ENCODE results near the gene S100PBP.

Gene S100PBP

DNA sequence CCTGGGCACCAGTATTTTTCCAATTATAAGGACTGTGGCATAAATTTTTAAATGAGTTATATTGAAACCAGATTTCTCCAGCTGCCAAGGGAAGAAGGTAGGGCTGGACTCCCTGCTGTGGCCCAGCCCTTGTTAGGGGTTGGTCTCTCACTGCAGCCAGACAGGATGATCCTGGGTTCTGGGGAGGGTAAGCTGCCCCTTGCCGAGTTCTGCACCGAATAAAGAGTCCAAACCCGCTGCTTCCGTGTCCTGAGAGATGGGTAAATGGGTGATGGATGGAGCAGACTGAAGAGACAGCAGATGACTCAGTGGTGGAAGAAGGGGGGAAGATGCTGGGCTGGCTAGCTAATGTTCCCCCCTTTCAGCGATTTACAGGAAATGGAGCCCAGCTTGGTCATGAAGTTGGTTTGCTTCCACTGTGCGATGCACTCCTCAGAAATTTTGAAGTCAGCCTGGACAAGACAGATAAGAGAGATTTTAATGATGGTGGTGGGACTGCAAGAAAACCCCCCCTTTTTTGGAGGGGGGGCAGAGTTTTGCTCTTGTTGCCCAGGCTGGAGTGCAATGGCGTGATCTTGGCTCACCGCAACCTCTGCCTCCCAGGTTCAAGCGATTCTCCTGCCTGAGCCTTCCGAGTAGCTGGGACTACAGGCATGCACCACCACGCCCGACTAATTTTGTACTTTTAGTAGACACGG is 41.7 kb upstream of the S100PBP start:
- peak; percentile 82 for DNase-seq (ENCODE audit: low read depth)
- TF ChIP-seq, protein P1, sequence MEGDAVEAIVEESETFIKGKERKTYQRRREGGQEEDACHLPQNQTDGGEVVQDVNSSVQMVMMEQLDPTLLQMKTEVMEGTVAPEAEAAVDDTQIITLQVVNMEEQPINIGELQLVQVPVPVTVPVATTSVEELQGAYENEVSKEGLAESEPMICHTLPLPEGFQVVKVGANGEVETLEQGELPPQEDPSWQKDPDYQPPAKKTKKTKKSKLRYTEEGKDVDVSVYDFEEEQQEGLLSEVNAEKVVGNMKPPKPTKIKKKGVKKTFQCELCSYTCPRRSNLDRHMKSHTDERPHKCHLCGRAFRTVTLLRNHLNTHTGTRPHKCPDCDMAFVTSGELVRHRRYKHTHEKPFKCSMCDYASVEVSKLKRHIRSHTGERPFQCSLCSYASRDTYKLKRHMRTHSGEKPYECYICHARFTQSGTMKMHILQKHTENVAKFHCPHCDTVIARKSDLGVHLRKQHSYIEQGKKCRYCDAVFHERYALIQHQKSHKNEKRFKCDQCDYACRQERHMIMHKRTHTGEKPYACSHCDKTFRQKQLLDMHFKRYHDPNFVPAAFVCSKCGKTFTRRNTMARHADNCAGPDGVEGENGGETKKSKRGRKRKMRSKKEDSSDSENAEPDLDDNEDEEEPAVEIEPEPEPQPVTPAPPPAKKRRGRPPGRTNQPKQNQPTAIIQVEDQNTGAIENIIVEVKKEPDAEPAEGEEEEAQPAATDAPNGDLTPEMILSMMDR (conservative IDR thresholded peaks at IDR 0.05; ENCODE audit: control insufficient read depth, insufficient read depth, low read depth, low read length) = no peak
- H3K4me3 ChIP-seq (ENCODE audit: control insufficient read depth, low read depth, low read length) = no peak overlapping the region

DNA sequence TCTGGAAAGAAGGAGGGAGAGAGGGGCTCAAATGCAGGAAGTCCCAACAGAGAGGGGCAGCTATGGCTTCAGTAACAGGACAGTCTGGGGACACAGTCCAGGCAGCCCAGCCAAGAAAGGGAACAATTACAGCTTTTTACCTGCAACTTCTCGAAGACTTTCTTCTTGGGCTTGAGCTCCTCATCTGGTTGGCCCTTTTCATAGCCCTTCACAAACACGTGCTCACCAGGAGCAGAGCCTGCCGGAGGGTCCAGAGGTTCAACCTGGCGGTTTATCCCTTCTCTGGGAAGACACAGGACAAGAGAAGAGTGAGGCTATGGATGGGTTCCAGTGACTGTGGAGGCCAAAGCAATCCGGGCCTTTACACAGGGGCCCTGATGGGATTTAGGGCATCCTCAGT is 38.2 kb upstream of the S100PBP start:
- DNase-seq (ENCODE audit: low read depth) = no peak
- TF ChIP-seq, protein P1 (conservative IDR thresholded peaks at IDR 0.05; ENCODE audit: control insufficient read depth, insufficient read depth, low read depth, low read length) = no peak
- H3K4me3 ChIP-seq (ENCODE audit: control insufficient read depth, low read depth, low read length) = no peak overlapping the region

DNA sequence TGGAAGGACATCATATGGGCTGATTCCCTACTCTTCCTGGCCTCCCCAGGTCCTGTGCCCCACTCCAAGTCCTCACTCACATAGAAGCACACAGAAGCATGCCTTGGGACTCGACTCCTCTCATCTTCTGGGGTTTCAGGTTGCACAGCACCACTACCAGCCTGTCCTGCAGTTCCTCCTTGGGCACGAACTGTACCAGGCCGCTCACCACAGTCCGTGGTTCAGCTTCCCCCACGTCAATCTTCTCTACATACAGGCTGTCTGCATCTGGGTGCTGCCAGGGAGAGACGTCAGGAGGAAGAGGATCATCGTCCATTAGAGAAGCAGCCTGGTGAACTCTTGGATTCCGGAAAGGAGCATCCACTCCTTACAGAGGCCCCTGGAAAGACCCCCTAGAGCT is 37.4 kb upstream of the S100PBP start:
- no peak overlapping the region for H3K4me3 ChIP-seq (ENCODE audit: control insufficient read depth, low read depth, low read length)
- no peak for DNase-seq (ENCODE audit: low read depth)
- TF ChIP-seq, protein P1 (conservative IDR thresholded peaks at IDR 0.05; ENCODE audit: control insufficient read depth, insufficient read depth, low read depth, low read length) = no peak

DNA sequence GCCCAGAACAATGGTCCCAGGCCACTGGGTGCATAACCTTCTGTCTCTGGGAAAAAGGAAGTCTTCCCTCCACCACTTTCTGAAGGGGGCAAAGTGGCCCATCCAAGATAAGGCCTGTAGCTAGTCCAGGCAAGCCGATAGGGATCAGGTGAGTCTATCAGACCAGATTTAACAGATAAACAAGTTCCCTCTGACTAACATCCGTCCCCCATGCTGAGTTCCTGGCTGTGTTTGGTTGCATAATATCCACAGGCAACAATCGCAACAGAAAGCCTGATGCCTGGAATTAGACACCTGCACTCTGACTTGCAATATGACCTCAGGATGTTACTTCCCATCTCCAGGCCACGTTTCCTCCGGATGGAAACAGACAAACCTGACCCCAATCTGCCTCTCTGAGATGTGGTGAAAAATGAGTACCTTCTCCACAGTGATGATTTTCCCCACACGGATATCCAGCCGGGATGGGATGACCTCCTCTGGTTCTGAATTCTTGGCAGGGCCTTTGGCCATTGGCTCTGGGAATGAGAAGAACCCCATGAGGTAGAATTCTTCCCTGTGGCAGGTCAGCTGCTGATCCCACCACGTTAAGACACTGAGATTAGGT is 36.7 kb upstream of the S100PBP start:
- DNase-seq (ENCODE audit: low read depth) = peak; percentile 39
- H3K4me3 ChIP-seq (ENCODE audit: control insufficient read depth, low read depth, low read length) = no peak overlapping the region
- TF ChIP-seq, protein P1 (conservative IDR thresholded peaks at IDR 0.05; ENCODE audit: control insufficient read depth, insufficient read depth, low read depth, low read length) = no peak

DNA sequence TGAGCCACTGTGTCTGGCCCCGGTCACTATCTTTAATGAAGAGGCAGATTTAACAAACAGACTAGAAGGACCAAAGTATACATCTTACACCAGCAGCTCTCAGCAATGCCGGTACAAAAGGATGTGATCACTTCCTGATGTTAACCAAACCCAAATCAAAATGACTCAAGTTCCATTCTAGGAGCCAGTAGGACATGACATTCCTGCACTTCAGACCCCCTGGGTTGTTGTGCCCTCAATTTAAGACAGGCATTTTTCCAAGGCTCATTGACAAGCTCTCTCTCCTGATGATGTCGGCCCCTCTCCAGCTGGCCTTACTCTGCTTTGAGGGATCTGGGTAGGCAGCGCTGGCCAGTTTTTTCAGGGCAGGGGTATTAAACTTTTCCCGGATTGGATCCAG is 35.4 kb upstream of the S100PBP start:
- peak; percentile 37 for DNase-seq (ENCODE audit: low read depth)
- TF ChIP-seq, protein P1 (conservative IDR thresholded peaks at IDR 0.05; ENCODE audit: control insufficient read depth, insufficient read depth, low read depth, low read length) = no peak

DNA sequence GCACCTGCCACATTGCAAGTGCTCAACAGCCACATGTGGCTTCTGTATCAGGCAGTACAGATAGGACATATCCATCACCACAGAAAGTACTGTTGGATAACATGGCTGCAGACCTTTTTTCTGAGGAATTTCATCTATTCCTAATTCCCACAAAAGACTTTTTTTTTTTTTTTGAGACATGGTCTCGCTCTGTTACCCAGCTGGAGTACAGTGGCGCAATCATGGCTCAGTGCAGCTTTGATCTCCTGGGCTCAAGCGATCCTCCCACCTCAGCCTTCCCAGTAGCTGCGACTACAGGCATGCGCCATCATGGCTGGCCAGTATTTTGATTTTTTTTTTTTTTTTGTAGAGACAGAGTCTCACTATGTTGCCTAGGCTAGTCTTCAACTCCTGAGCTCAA is 33.6 kb upstream of the S100PBP start:
- TF ChIP-seq, protein P1 (conservative IDR thresholded peaks at IDR 0.05; ENCODE audit: control insufficient read depth, insufficient read depth, low read depth, low read length) = no peak
- H3K4me3 ChIP-seq (ENCODE audit: control insufficient read depth, low read depth, low read length) = no peak overlapping the region
- DNase-seq (ENCODE audit: low read depth) = no peak

More for the DNA sequence above, 35.4 kb upstream of the S100PBP start:
- H3K4me3 ChIP-seq (ENCODE audit: control insufficient read depth, low read depth, low read length) = no peak overlapping the region
